Astrocyte (in vitro differentiated cells and primary cell): ENCODE data around the gene ATP5MC2. TPM values are rescaled to one million over a fixed set of nuclear protein-coding genes. Genes with fewer than 3 reads are reported as not detected.
A peak's percentile ranks its signal among the peaks of the same experiment; 100 is the strongest.

Source experiments
- DNase-seq: peaks from one replicate; pipeline ENCODE4 v3.0.0-alpha.2; 2010; ENCODE audit warnings: low read depth
- FAIRE-seq: peaks from 2 replicates; lab custom pipeline; 2011; peaks lifted over from hg19 to GRCh38; lab: Jason Lieb, UNC
- H2AFZ ChIP-seq: 2 replicates; pipeline ENCODE4 v1.6.0; 2012; ENCODE audit warnings: low read depth, low read length, inconsistent platforms
- H3K27ac ChIP-seq: 2 replicates; pipeline ENCODE4 v1.5.1; 2011; ENCODE audit warnings: low read depth, low read length, inconsistent platforms
- H3K27me3 ChIP-seq: 2 replicates; pipeline ENCODE4 v1.6.0; 2011; ENCODE audit warnings: low read length, inconsistent platforms; ENCODE audit not compliant: insufficient read depth
- H3K36me3 ChIP-seq: 2 replicates; pipeline ENCODE4 v1.5.1; 2011; ENCODE audit warnings: low read length, inconsistent platforms; ENCODE audit not compliant: insufficient read depth
- H3K4me1 ChIP-seq: 2 replicates; pipeline ENCODE4 v1.5.1; 2011; ENCODE audit warnings: low read length, inconsistent platforms; ENCODE audit not compliant: insufficient read depth
- H3K4me2 ChIP-seq: 2 replicates; pipeline ENCODE4 v1.6.0; 2012; ENCODE audit warnings: low read length, inconsistent platforms
- H3K4me3 ChIP-seq: 2 replicates; pipeline ENCODE4 v1.5.1; 2011; ENCODE audit warnings: low read depth, mild to moderate bottlenecking, low read length, inconsistent platforms; ENCODE audit not compliant: insufficient read depth
- H3K79me2 ChIP-seq: 2 replicates; pipeline ENCODE4 v1.6.0; 2012; ENCODE audit warnings: mild to moderate bottlenecking, low read length, inconsistent platforms; ENCODE audit not compliant: insufficient read depth
- H3K9ac ChIP-seq: 2 replicates; pipeline ENCODE4 v1.6.0; 2012; ENCODE audit warnings: mild to moderate bottlenecking, low read length, inconsistent platforms
- H3K9me3 ChIP-seq: 2 replicates; pipeline ENCODE4 v1.5.1; 2012; ENCODE audit warnings: low read depth, mild to moderate bottlenecking, low read length, inconsistent platforms; ENCODE audit not compliant: insufficient read depth
- H4K20me1 ChIP-seq: 2 replicates; pipeline ENCODE4 v1.6.0; 2012; ENCODE audit warnings: low read length, inconsistent platforms; ENCODE audit not compliant: insufficient read depth
- H3K27ac Mint-ChIP-seq: one replicate; pipeline ENCODE4 v1.8.0; 2021; ENCODE audit warnings: mild to moderate bottlenecking, mixed read lengths; ENCODE audit not compliant: unreplicated experiment
- H3K27me3 Mint-ChIP-seq: one replicate; pipeline ENCODE4 v1.8.0; 2021; ENCODE audit warnings: low read depth, mixed read lengths; ENCODE audit not compliant: unreplicated experiment
- H3K36me3 Mint-ChIP-seq: one replicate; pipeline ENCODE4 v1.8.0; 2021; ENCODE audit warnings: low read depth, mixed read lengths; ENCODE audit not compliant: unreplicated experiment
- H3K4me1 Mint-ChIP-seq: one replicate; pipeline ENCODE4 v1.8.0; 2021; ENCODE audit warnings: low read depth, mixed read lengths; ENCODE audit not compliant: unreplicated experiment
- H3K4me3 Mint-ChIP-seq: one replicate; pipeline ENCODE4 v1.8.0; 2021; ENCODE audit warnings: mild to moderate bottlenecking, moderate library complexity, mixed read lengths; ENCODE audit not compliant: unreplicated experiment
- H3K9me3 Mint-ChIP-seq: one replicate; pipeline ENCODE4 v1.8.0; 2021; ENCODE audit warnings: mild to moderate bottlenecking, mixed read lengths; ENCODE audit not compliant: unreplicated experiment
- EZH2 ChIP-seq: IDR thresholded peaks from 2 replicates; pipeline ENCODE4 v1.6.1; 2012; ENCODE audit warnings: mild to moderate bottlenecking, low read length, inconsistent platforms; ENCODE audit not compliant: insufficient read depth
- total RNA-seq: library from RNA; stranded (reverse); gene quantifications from 2 replicates; pipeline ENCODE4 v1.2.1, GENCODE V29; 2021
- TF ChIP-seq, protein P1 (sequence below): IDR thresholded peaks from 2 replicates; pipeline ENCODE4 v1.5.1; 2011; ENCODE audit warnings: low read depth, mild to moderate bottlenecking, inconsistent platforms, low read length, moderate library complexity; ENCODE audit not compliant: insufficient read depth

ATP5MC2 gene
- total RNA-seq, 1 donor from 2014 or later = 237 TPM

DNA sequence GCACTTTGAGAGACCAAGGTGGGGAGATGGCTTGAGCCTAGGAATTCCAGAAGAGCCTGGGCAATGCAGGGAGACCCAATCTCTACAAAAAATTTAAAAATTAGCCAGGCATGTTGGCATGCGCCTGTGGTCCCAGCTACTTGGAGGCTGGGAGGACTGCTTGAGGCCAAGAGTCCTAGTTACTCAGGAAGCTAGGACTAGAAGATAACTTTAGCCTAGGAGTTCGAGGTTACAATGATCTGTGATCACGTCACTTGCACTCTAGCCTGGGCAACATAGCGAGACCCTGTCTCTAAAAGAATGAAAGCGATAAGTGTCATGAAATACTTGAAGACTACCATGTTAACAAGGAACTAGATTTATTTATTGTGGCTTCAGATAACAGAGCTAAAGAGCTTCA, 53.2 kb downstream of the ATP5MC2 start:
- H3K4me3 ChIP-seq = no peak overlapping the region
- H3K27me3 ChIP-seq = no peaks in the 10 kb centered on the region
- Mint-ChIP-seq H3K27me3 (no peaks in the 10 kb centered on the region), H3K27ac (no peak overlapping the region), H3K4me1 (peaks cover 13% of the 10 kb centered on the region), H3K4me3 (peak overlapping the region; percentile 20), H3K9me3 (no peaks in the 10 kb centered on the region), H3K36me3 (peaks cover 2% of the 10 kb centered on the region)
- TF ChIP-seq, protein P1, sequence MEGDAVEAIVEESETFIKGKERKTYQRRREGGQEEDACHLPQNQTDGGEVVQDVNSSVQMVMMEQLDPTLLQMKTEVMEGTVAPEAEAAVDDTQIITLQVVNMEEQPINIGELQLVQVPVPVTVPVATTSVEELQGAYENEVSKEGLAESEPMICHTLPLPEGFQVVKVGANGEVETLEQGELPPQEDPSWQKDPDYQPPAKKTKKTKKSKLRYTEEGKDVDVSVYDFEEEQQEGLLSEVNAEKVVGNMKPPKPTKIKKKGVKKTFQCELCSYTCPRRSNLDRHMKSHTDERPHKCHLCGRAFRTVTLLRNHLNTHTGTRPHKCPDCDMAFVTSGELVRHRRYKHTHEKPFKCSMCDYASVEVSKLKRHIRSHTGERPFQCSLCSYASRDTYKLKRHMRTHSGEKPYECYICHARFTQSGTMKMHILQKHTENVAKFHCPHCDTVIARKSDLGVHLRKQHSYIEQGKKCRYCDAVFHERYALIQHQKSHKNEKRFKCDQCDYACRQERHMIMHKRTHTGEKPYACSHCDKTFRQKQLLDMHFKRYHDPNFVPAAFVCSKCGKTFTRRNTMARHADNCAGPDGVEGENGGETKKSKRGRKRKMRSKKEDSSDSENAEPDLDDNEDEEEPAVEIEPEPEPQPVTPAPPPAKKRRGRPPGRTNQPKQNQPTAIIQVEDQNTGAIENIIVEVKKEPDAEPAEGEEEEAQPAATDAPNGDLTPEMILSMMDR = no peak
- TF ChIP-seq EZH2 = no peak
- H3K27ac ChIP-seq = no peak overlapping the region
- H3K4me2 ChIP-seq = peak overlapping the region; percentile 86
- H2AFZ ChIP-seq = no peak overlapping the region
- DNase-seq = no peak
- H4K20me1 ChIP-seq = peaks cover 39% of the 10 kb centered on the region
- peaks cover 78% of the 10 kb centered on the region for H3K79me2 ChIP-seq
- peaks cover 15% of the 10 kb centered on the region for H3K4me1 ChIP-seq
- no peaks in the 10 kb centered on the region for H3K9me3 ChIP-seq
- FAIRE-seq = no peak
- no peaks in the 10 kb centered on the region for H3K36me3 ChIP-seq
- H3K9ac ChIP-seq = no peak overlapping the region

DNA sequence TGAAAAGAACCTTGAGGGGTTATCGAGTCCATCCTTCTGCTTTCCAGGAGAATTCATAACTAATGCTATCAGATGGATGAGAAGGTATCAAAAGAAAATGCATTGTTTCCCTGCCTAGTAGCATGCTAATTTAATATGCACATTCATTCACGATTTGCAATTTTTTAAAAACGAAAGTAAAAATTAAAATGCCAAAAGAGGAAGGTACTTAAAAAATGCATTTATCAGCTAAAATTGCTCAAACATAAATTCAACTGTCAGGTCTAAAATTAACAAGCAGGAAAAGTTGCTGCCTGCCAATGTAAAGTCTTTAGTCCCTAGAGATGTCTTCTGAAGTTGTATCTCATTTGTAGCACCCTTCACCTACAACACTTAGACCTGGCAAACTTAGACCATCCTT, 57.6 kb downstream of the ATP5MC2 start:
- Mint-ChIP-seq H3K9me3 (no peaks in the 10 kb centered on the region), H3K36me3 (no peaks in the 10 kb centered on the region), H3K4me3 (no peak overlapping the region), H3K4me1 (peaks cover 3% of the 10 kb centered on the region), H3K27ac (no peak overlapping the region), H3K27me3 (no peaks in the 10 kb centered on the region)
- Histone ChIP-seq H3K79me2 (peaks cover 93% of the 10 kb centered on the region), H2AFZ (no peak overlapping the region), H3K4me3 (no peak overlapping the region), H3K27me3 (no peaks in the 10 kb centered on the region), H3K36me3 (no peaks in the 10 kb centered on the region), H3K27ac (no peak overlapping the region), H3K9me3 (no peaks in the 10 kb centered on the region), H3K9ac (no peak overlapping the region), H4K20me1 (peaks cover 58% of the 10 kb centered on the region), H3K4me2 (peak overlapping the region; percentile 19), H3K4me1 (peaks cover 2% of the 10 kb centered on the region)
- no peak for FAIRE-seq
- DNase-seq = no peak
- TF ChIP-seq, protein P1 = no peak

DNA sequence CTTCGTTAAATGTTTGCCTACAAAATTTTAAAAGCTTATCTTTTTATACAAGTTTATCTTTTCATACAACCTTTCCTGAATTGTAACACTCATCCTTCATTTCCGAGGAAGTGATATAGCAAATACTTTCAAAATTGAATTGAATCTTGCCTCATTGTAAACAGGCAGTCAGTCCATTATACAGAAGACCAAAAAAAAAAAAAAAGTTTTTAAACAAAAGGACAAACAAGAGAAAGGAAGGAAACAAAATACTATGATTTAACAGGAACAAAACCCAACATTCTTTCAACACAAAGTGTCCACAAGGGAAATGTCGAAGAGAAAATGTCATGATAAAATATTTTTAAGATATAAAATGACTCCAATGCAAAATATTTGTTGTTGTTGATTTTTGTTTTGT, 58.2 kb downstream of the ATP5MC2 start:
- FAIRE-seq = no peak
- H2AFZ ChIP-seq = no peak overlapping the region
- no peaks in the 10 kb centered on the region for H3K27me3 Mint-ChIP-seq
- no peak overlapping the region for H3K9ac ChIP-seq
- peaks cover 3% of the 10 kb centered on the region for H3K4me1 Mint-ChIP-seq
- peaks cover 93% of the 10 kb centered on the region for H3K79me2 ChIP-seq
- H3K27ac Mint-ChIP-seq = no peak overlapping the region
- peaks cover 57% of the 10 kb centered on the region for H4K20me1 ChIP-seq
- DNase-seq = no peak
- no peak overlapping the region for H3K4me2 ChIP-seq
- H3K9me3 Mint-ChIP-seq = no peaks in the 10 kb centered on the region
- H3K4me3 ChIP-seq = no peak overlapping the region
- H3K36me3 Mint-ChIP-seq = no peaks in the 10 kb centered on the region
- H3K36me3 ChIP-seq = no peaks in the 10 kb centered on the region
- H3K27me3 ChIP-seq = no peaks in the 10 kb centered on the region
- H3K27ac ChIP-seq = no peak overlapping the region
- H3K4me1 ChIP-seq = no peaks in the 10 kb centered on the region
- no peaks in the 10 kb centered on the region for H3K9me3 ChIP-seq
- no peak overlapping the region for H3K4me3 Mint-ChIP-seq
- TF ChIP-seq, protein P1 = no peak
- no peak for TF ChIP-seq EZH2
